ENCODE measurements around the gene LCN2. TPM values are rescaled to one million over a fixed set of nuclear protein-coding genes. Genes with fewer than 3 reads are reported as not detected.

Gene LCN2
- total RNA-seq = not detected in 2 replicates

GRCh38 chr9:128149001-128149701 is at the start of gene LCN2:
Gene LCN2 (plus strand): TSS chr9:128149453. CDS start chr9:128149526, 73 bp downstream.

DNA sequence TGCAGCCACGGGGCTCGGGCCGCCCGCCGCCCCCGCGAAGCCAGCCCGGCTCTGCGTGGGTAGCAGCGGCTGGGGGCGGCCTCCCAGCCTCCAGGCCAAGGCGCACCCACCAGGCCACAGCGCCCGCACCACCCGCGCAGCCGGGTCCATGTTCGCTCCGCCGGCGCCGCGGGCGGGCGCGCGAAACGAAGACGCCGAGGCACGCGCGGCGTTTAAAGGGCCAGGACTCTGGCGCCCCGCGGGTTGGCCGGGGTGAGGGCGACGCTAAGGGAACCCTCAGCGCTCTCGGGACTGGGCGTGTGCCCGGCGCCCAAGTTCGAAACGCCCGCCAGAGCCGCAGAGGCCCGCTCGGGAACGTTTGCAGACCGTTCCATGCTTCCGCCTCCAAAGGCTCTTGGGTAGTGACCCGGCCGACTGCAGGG is 21.7 kb upstream of the LCN2 start, which contains the start of gene PTGES2:
PTGES2 (minus strand) TSS at position 162 of the 422 bp plus-strand sequence; CDS start at position 150, 12 bp downstream.

DNA sequence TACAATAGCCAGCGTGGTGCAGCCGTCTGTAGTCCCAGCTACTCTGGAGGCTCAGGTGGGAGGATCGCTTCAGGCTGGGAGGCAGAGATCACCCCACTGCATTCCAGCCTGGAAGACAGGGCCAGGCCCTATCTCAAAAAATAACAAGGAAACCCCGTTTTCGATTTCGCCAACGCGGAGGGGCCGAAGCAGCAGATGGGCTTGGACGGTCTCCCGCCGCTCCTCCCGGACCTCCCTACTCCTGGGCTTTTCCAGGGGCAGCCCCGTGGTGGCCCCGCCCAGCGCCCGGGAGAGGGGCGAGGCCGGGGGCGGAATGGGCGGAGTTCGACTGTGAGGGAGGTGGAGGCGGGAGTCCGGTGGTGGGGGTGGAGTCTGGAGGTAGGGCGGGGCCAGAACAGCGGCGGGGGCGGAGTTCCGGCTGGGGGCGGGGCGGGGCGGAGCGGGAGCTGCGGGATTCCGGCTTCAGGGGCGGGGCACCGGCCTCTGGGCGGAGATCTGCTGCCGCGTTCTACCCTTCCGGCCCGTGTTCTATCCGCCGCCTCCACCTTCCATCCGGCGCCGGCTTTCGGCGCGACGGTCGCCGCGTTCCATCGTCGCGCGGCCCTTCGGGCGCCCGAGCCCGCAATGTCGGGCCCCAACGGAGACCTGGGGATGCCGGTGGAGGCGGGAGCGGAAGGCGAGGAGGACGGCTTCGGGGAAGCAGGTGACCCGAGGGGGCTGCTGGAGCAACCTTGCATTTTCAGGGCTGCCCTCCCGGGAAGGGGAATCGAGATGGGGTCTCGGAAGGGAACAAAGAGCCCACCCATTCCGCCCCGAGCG is 10.7 kb downstream of the LCN2 start, which contains the start of gene BBLN:
BBLN (plus strand) TSS at position 482 of the 819 bp plus-strand sequence; CDS start at position 625, 143 bp downstream.

GRCh38 chr9:128191406-128192046 is 42.3 kb downstream of the LCN2 start, which contains the start of gene CIZ1:
Gene CIZ1 (minus strand): TSS chr9:128191572. CDS start chr9:128190857, 715 bp downstream.

Other genes with a start within 250 kb of the LCN2 start
- gene ST6GALNAC6, start 249.8 kb upstream of the LCN2 start, total RNA-seq = 50.9 and 61.2 TPM in 2 replicates
- 23.0 and 24.5 TPM in 2 replicates for gene ST6GALNAC4, start 232.4 kb upstream of the LCN2 start, total RNA-seq
- 3.5 and 4.3 TPM in 2 replicates for gene PIP5KL1, start 218.7 kb upstream of the LCN2 start, total RNA-seq
- gene DPM2, start 211.6 kb upstream of the LCN2 start, total RNA-seq = 9.6 and 11.2 TPM in 2 replicates
- 7.1 and 14.7 TPM in 2 replicates for gene EEIG1, start 168.5 kb upstream of the LCN2 start, total RNA-seq
- gene NAIF1, start 82.1 kb upstream of the LCN2 start, total RNA-seq = 12.3 and 17.8 TPM in 2 replicates
- gene SLC25A25, start 81.2 kb upstream of the LCN2 start, total RNA-seq = 18.3 and 20.0 TPM in 2 replicates
- 48.3 and 73.0 TPM in 2 replicates for gene PTGES2, start 21.7 kb upstream of the LCN2 start, total RNA-seq
- 11.2 and 21.6 TPM in 2 replicates for gene BBLN, start 10.8 kb downstream of the LCN2 start, total RNA-seq
- gene CIZ1, start 42.1 kb downstream of the LCN2 start, total RNA-seq = 22.5 and 36.4 TPM in 2 replicates
- gene DNM1, start 53.9 kb downstream of the LCN2 start, total RNA-seq = 63.7 and 82.3 TPM in 2 replicates
- 110 and 123 TPM in 2 replicates for gene GOLGA2, start 126.6 kb downstream of the LCN2 start, total RNA-seq
- 41.1 and 50.3 TPM in 2 replicates for gene SWI5, start 126.8 kb downstream of the LCN2 start, total RNA-seq
- gene TRUB2, start 173.0 kb downstream of the LCN2 start, total RNA-seq = 12.2 and 19.2 TPM in 2 replicates
- gene COQ4, start 173.4 kb downstream of the LCN2 start, total RNA-seq = 13.7 and 14.5 TPM in 2 replicates
- gene SLC27A4, start 191.1 kb downstream of the LCN2 start, total RNA-seq = 7.7 and 9.3 TPM in 2 replicates
- 24.7 and 30.2 TPM in 2 replicates for gene URM1, start 221.9 kb downstream of the LCN2 start, total RNA-seq